HepG2 (cell line): ENCODE results near the gene NECTIN2. TPM values are rescaled to one million over a fixed set of nuclear protein-coding genes. Genes with fewer than 3 reads are reported as not detected.

Experiments used
- ADNP ChIP-seq: sonication (generic); formaldehyde crosslinking; IDR thresholded peaks from 2 replicates; pipeline ENCODE4 v1.4.0; 2020; ENCODE audit warnings: missing genetic modification reagents
- FOXA3 ChIP-seq: IDR thresholded peaks from 2 replicates; pipeline ENCODE4 v1.6.1; 2016; ENCODE audit warnings: missing genetic modification reagents, missing compliant biosample characterization
- FOXC1 ChIP-seq: sonication (generic); formaldehyde crosslinking; IDR thresholded peaks from 2 replicates; pipeline ENCODE4 v1.8.0; 2022; ENCODE audit warnings: mild to moderate bottlenecking, missing genetic modification reagents, borderline replicate concordance
- HDAC1 ChIP-seq: sonication (generic); formaldehyde crosslinking; IDR thresholded peaks from 2 replicates; pipeline ENCODE4 v1.5.1; 2020; ENCODE audit warnings: mild to moderate bottlenecking, missing genetic modification reagents
- HNRNPH1 ChIP-seq: fragments of 200-400 bp; formaldehyde crosslinking; optimal IDR thresholded peaks from 2 replicates; pipeline ENCODE3; 2017; ENCODE audit warnings: mild to moderate bottlenecking, low read depth, low read length
- KAT2B ChIP-seq: fragments of 150-350 bp; IDR thresholded peaks from 2 replicates; pipeline ENCODE4 v1.6.1; 2014; ENCODE audit warnings: low read depth, low read length, borderline replicate concordance
- LCORL ChIP-seq, 2 experiments: fragments of 450-650 bp in 1 of 2; sonication (generic) in 1 of 2; formaldehyde crosslinking in 1 of 2; IDR thresholded peaks; 2 replicates each; pipeline versions ENCODE4 v1.5.0 to v1.6.1; 2017 to 2020; ENCODE audit warnings: antibody characterized with exemption in 1 of 2, missing genetic modification reagents in 1 of 2
- MED1 ChIP-seq: sonication (generic); formaldehyde crosslinking; IDR thresholded peaks from 2 replicates; pipeline ENCODE4 v1.4.0; 2020; ENCODE audit warnings: missing genetic modification reagents
- MEF2D ChIP-seq: sonication (generic); formaldehyde crosslinking; IDR thresholded peaks from 2 replicates; pipeline ENCODE4 v1.5.1; 2020; ENCODE audit warnings: mild to moderate bottlenecking, missing genetic modification reagents
- MIXL1 ChIP-seq: IDR thresholded peaks from 2 replicates; pipeline ENCODE4 v1.6.1; 2016
- MYNN ChIP-seq: sonication (generic); formaldehyde crosslinking; IDR thresholded peaks from 2 replicates; pipeline ENCODE4 v1.4.0; 2020; ENCODE audit warnings: mild to moderate bottlenecking, low read depth, missing genetic modification reagents
- NFYC ChIP-seq: IDR thresholded peaks from 2 replicates; pipeline ENCODE4 v1.6.1; 2016; ENCODE audit warnings: missing genetic modification reagents, missing compliant biosample characterization
- PHF21A ChIP-seq: sonication (generic); formaldehyde crosslinking; IDR thresholded peaks from 2 replicates; pipeline ENCODE4 v1.5.0; 2020; ENCODE audit warnings: mild to moderate bottlenecking, missing genetic modification reagents
- REPIN1 ChIP-seq: sonication (generic); formaldehyde crosslinking; IDR thresholded peaks from 2 replicates; pipeline ENCODE4 v1.8.0; 2022; ENCODE audit warnings: missing genetic modification reagents, low read depth, mild to moderate bottlenecking, borderline replicate concordance
- SNRNP70 ChIP-seq: fragments of 200-400 bp; formaldehyde crosslinking; IDR thresholded peaks from 2 replicates; pipeline ENCODE4 v1.6.1; 2017; ENCODE audit warnings: mild to moderate bottlenecking, low read depth, low read length, moderate library complexity
- SOX5 ChIP-seq: IDR thresholded peaks from 2 replicates; pipeline ENCODE4 v1.6.1; 2016; ENCODE audit warnings: borderline replicate concordance
- SOX6 ChIP-seq, 2 experiments: fragments of 450-650 bp in 1 of 2; sonication (generic) in 1 of 2; formaldehyde crosslinking in 1 of 2; IDR thresholded peaks; 2 replicates each; pipeline versions ENCODE4 v1.4.0 to v1.6.1; 2017 to 2020; ENCODE audit warnings: antibody characterized with exemption in 1 of 2, mild to moderate bottlenecking in 1 of 2, missing genetic modification reagents in 1 of 2
- TBX2 ChIP-seq: sonication (generic); formaldehyde crosslinking; IDR thresholded peaks from 2 replicates; pipeline ENCODE4 v1.5.0; 2020; ENCODE audit warnings: missing genetic modification reagents, mild to moderate bottlenecking, borderline replicate concordance
- ZEB1 ChIP-seq: IDR thresholded peaks from 2 replicates; pipeline ENCODE4 v1.6.1; 2012; ENCODE audit warnings: mild to moderate bottlenecking, low read depth, inconsistent platforms; ENCODE audit not compliant: insufficient replicate concordance
- ZFX ChIP-seq: sonication (generic); formaldehyde crosslinking; IDR thresholded peaks from 2 replicates; pipeline ENCODE4 v1.4.0; 2020; ENCODE audit warnings: mild to moderate bottlenecking, low read depth, missing genetic modification reagents, moderate library complexity
- ZMYM4 ChIP-seq: sonication (generic); formaldehyde crosslinking; IDR thresholded peaks from 2 replicates; pipeline ENCODE4 v1.8.1; 2023; ENCODE audit warnings: mild to moderate bottlenecking, missing genetic modification reagents
- ZNF670 ChIP-seq: sonication (generic); formaldehyde crosslinking; IDR thresholded peaks from 2 replicates; pipeline ENCODE4 v1.8.0; 2022; ENCODE audit warnings: mild to moderate bottlenecking, missing genetic modification reagents, borderline replicate concordance
- ZNF674 ChIP-seq: sonication (generic); formaldehyde crosslinking; IDR thresholded peaks from 2 replicates; pipeline ENCODE4 v1.5.0; 2020; ENCODE audit warnings: low read depth, mild to moderate bottlenecking, missing genetic modification reagents
- ZSCAN25 ChIP-seq: sonication (generic); formaldehyde crosslinking; IDR thresholded peaks from 2 replicates; pipeline ENCODE4 v1.8.0; 2022; ENCODE audit warnings: mild to moderate bottlenecking, missing genetic modification reagents
- polyA plus RNA-seq, 8 experiments: library from polyadenylated mRNA; depleted of rRNA in 3 of 8; stranded (reverse) in 7 of 8; unstranded in 1 of 8; fragments of >200 nt; fragmentation: Illumina TruSeq in 4 of 8; extraction: Trizol in 4 of 8; gene quantifications; 2 replicates each; pipeline versions ENCODE4 v1.2.1 to v1.2.3, GENCODE V29; 2011 to 2016; ENCODE audit warnings: low read depth in 4 of 8, missing spikeins in 1 of 8, mixed read lengths in 1 of 8; ENCODE audit not compliant: insufficient read depth in 1 of 8
- total RNA-seq, 5 experiments: library from RNA; depleted of rRNA; stranded (reverse); fragments of >200 nt; fragmentation: Illumina TruSeq; extraction: Trizol; gene quantifications; 2 replicates each; pipeline ENCODE4 v1.2.3, GENCODE V29; 2016; ENCODE audit warnings: low read depth in 1 of 5
- TF ChIP-seq, protein P1 (sequence below): sonication (generic); formaldehyde crosslinking; conservative IDR thresholded peaks from 2 replicates; pipeline ENCODE4 v1.4.0; 2020; ENCODE audit warnings: mild to moderate bottlenecking, missing genetic modification reagents, moderate library complexity
- TF ChIP-seq, protein P2 (sequence below): sonication (generic); IDR thresholded peaks from 2 replicates; pipeline ENCODE4 v1.6.1; 2016; ENCODE audit warnings: low read depth, borderline replicate concordance

NECTIN2 gene
- total and polyA plus RNA-seq, 2 of the 13 experiments (the other 11 are each of a cell fraction or from before 2014, with no cell fraction given): 75.4 to 114 TPM

GRCh38 chr19:44857837-44858236 lies 11.7 kb downstream of the NECTIN2 start (continued):
- no peak for TF ChIP-seq SNRNP70
- peak; percentile 48 for TF ChIP-seq MED1 (CRISPR knock-in tag)
- no peak for TF ChIP-seq LCORL (IDR thresholded peaks at IDR 0.05)
- TF ChIP-seq LCORL (CRISPR knock-in tag; IDR thresholded peaks at IDR 0.05): peak; percentile 67; the same call in 1 of the 2 replicates
- TF ChIP-seq ZNF674 (CRISPR knock-in tag): no peak
- TF ChIP-seq, protein P1, sequence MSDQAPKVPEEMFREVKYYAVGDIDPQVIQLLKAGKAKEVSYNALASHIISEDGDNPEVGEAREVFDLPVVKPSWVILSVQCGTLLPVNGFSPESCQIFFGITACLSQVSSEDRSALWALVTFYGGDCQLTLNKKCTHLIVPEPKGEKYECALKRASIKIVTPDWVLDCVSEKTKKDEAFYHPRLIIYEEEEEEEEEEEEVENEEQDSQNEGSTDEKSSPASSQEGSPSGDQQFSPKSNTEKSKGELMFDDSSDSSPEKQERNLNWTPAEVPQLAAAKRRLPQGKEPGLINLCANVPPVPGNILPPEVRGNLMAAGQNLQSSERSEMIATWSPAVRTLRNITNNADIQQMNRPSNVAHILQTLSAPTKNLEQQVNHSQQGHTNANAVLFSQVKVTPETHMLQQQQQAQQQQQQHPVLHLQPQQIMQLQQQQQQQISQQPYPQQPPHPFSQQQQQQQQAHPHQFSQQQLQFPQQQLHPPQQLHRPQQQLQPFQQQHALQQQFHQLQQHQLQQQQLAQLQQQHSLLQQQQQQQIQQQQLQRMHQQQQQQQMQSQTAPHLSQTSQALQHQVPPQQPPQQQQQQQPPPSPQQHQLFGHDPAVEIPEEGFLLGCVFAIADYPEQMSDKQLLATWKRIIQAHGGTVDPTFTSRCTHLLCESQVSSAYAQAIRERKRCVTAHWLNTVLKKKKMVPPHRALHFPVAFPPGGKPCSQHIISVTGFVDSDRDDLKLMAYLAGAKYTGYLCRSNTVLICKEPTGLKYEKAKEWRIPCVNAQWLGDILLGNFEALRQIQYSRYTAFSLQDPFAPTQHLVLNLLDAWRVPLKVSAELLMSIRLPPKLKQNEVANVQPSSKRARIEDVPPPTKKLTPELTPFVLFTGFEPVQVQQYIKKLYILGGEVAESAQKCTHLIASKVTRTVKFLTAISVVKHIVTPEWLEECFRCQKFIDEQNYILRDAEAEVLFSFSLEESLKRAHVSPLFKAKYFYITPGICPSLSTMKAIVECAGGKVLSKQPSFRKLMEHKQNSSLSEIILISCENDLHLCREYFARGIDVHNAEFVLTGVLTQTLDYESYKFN: peak; percentile 73
- TF ChIP-seq REPIN1 (CRISPR knock-in tag): 0 out of 2 replicates have a peak, but pooled peaks have one; percentile 29
- peak; percentile 81; the same call in 1 of the 2 replicates for TF ChIP-seq MIXL1 (CRISPR knock-in tag)
- 0 out of 2 replicates have a peak, but pooled peaks have one; percentile 52 for TF ChIP-seq FOXC1 (CRISPR knock-in tag)
- TF ChIP-seq HNRNPH1: no peak
- TF ChIP-seq HDAC1 (CRISPR knock-in tag): peak; percentile 30; the same call in 1 of the 2 replicates
- peak; percentile 40; the same call in 1 of the 2 replicates for TF ChIP-seq ZFX
- TF ChIP-seq SOX6 (IDR thresholded peaks at IDR 0.05): no peak
- peak; percentile 76 for TF ChIP-seq SOX6 (CRISPR knock-in tag; IDR thresholded peaks at IDR 0.05)
- TF ChIP-seq, protein P2, sequence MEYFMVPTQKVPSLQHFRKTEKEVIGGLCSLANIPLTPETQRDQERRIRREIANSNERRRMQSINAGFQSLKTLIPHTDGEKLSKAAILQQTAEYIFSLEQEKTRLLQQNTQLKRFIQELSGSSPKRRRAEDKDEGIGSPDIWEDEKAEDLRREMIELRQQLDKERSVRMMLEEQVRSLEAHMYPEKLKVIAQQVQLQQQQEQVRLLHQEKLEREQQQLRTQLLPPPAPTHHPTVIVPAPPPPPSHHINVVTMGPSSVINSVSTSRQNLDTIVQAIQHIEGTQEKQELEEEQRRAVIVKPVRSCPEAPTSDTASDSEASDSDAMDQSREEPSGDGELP: peak; percentile 14; the same call in 1 of the 2 replicates
- TF ChIP-seq ZSCAN25 (CRISPR knock-in tag): 0 out of 2 replicates have a peak, but pooled peaks have one; percentile 54
- peak; percentile 56 for TF ChIP-seq PHF21A (CRISPR knock-in tag)
- TF ChIP-seq FOXA3 (CRISPR knock-in tag): peak; percentile 58
- 0 out of 2 replicates have a peak, but pooled peaks have one; percentile 31 for TF ChIP-seq ZNF670 (CRISPR knock-in tag)
- 0 out of 2 replicates have a peak, but pooled peaks have one; percentile 21 for TF ChIP-seq MEF2D
- TF ChIP-seq ADNP (CRISPR knock-in tag): no peak
- TF ChIP-seq ZMYM4: peak; percentile 31; the same call in 1 of the 2 replicates
- peak; percentile 34 for TF ChIP-seq ZEB1
- no peak for TF ChIP-seq MYNN
- peak; percentile 86 for TF ChIP-seq SOX5 (CRISPR knock-in tag)
- TF ChIP-seq NFYC: peak; percentile 14; the same call in 1 of the 2 replicates
- 0 out of 2 replicates have a peak, but pooled peaks have one; percentile 15 for TF ChIP-seq KAT2B
- TF ChIP-seq TBX2: peak; percentile 50; the same call in 1 of the 2 replicates
